Brain microvascular endothelial cell (primary cell): ENCODE measurements around the gene PARD3.

Experiments used
- DNase-seq: peaks from one replicate; pipeline ENCODE4 v3.0.0-alpha.2; 2020
- H3K27ac ChIP-seq: fragments of 250-450 bp; sonication (Bioruptor Pico); 2 replicates; pipeline ENCODE4 v1.5.1; 2020; ENCODE audit warnings: mild to moderate bottlenecking, moderate library complexity
- H3K27me3 ChIP-seq: fragments of 250-450 bp; sonication (Bioruptor Pico); replicated peaks from 2 replicates; pipeline ENCODE4 v1.5.1; 2020; ENCODE audit warnings: mild to moderate bottlenecking
- H3K36me3 ChIP-seq: fragments of 250-450 bp; sonication (Bioruptor Pico); replicated peaks from 2 replicates; pipeline ENCODE4 v1.5.1; 2020; ENCODE audit warnings: mild to moderate bottlenecking
- H3K4me3 ChIP-seq: 2 replicates; pipeline ENCODE4 v1.5.1; 2011; ENCODE audit warnings: low read depth, mild to moderate bottlenecking, control low read depth, low read length, moderate library complexity
- in situ Hi-C: cut with HindIII; loops from 2 replicates; pipeline ENCODE4 v1.10.0; 2017; ENCODE audit warnings: low sequenced_read_pairs, low pct_ligation_motif_present
- TF ChIP-seq, protein P1 (sequence below): IDR thresholded peaks from 2 replicates; pipeline ENCODE4 v1.5.1; 2011; ENCODE audit warnings: low read depth, mild to moderate bottlenecking, moderate library complexity, low read length, control low read depth, inconsistent platforms; ENCODE audit errors: missing control alignments

PARD3 gene

DNA sequence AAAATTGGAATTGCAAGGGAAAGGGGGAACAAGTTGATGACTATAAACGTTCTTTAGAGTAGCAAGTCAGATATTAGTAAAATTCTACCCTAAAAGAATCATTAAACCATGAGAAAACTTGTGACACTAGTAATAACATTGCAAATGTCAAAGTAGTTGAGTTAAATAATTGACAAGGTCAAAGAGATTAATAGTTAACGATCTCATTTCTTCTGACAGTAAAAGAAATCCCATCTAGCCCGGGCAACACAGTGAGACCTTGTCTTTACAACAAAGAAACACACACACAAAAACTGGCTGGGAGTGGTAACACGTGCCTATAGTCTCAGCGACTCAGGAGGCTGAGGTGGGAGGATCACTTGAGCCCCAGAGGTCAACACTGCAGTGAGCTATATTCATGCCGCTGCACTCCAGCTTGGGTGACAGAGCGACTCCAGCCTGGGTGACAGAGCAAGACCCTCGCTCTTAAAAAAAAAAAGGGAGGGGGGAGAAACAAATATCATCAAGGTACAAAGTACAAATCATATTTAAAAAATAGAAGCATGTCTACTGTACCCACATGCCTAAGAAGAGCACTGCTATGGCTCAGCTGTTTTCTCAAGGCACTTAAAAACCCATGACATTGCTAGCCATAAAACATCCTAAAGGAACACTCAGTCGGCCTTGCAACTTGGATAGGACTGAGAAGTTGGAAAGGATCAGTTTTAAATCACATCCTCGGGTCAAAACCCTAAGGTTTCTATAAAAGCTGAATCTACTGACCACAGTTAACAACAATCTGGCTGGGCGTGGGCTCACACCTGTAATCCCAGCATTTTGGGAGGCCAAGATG is 401.1 kb downstream of the PARD3 start:
- DNase-seq, result no peak
- Histone ChIP-seq H3K36me3 (no peaks in the 10 kb centered on the region), H3K27ac (no peak overlapping the region), H3K4me3 (no peak overlapping the region), H3K27me3 (no peaks in the 10 kb centered on the region)
- in situ Hi-C loops, result no loop called here
- TF ChIP-seq, protein P1, sequence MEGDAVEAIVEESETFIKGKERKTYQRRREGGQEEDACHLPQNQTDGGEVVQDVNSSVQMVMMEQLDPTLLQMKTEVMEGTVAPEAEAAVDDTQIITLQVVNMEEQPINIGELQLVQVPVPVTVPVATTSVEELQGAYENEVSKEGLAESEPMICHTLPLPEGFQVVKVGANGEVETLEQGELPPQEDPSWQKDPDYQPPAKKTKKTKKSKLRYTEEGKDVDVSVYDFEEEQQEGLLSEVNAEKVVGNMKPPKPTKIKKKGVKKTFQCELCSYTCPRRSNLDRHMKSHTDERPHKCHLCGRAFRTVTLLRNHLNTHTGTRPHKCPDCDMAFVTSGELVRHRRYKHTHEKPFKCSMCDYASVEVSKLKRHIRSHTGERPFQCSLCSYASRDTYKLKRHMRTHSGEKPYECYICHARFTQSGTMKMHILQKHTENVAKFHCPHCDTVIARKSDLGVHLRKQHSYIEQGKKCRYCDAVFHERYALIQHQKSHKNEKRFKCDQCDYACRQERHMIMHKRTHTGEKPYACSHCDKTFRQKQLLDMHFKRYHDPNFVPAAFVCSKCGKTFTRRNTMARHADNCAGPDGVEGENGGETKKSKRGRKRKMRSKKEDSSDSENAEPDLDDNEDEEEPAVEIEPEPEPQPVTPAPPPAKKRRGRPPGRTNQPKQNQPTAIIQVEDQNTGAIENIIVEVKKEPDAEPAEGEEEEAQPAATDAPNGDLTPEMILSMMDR, result no peak

DNA sequence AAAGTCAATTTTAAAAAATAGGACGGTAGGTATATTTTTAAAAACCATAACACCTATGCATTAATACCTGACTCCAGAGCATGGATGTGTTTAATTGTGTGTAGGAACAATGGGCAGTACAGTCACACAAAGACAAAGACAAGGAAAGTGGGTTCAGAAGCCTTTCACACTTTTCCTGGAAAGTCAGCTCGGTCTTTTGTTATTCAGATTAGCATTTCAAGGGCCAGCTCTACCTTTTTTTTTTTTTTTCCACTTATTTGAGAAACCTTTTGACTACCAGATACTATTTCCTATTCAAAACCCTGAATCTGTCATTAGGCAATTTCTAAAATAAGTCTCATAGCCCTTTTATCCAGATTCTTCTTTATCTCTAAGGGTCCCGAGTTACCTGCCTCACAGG is 401.9 kb downstream of the PARD3 start:
- H3K36me3 ChIP-seq, result no peaks in the 10 kb centered on the region
- in situ Hi-C loops, result no loop called here
- H3K4me3 ChIP-seq, result no peak overlapping the region
- TF ChIP-seq, protein P1, result no peak
- no peak for DNase-seq
- no peaks in the 10 kb centered on the region for H3K27me3 ChIP-seq
- H3K27ac ChIP-seq, result no peak overlapping the region

DNA sequence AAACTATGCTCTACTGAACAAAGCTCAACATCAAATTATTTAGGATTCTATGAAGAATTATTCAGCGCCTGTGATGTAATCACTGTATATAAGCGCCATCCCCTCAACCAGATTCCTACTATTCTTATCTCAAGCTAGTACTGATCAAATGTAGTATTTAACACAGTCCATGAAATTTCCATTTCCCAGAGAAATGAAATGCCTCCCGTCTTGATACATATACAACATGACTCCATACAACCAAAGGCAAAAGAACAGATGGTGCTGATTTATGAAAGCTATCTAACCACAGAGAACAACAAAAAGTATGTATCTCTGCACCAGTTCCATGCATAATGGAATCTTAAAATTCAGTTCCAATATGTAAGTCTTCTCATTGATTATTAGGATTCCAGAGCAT is 406.1 kb downstream of the PARD3 start:
- TF ChIP-seq, protein P1, result no peak
- Histone ChIP-seq H3K36me3 (no peaks in the 10 kb centered on the region), H3K27me3 (no peaks in the 10 kb centered on the region), H3K4me3 (no peak overlapping the region), H3K27ac (no peak overlapping the region)
- no peak for DNase-seq
- in situ Hi-C loops, result no loop called here

DNA sequence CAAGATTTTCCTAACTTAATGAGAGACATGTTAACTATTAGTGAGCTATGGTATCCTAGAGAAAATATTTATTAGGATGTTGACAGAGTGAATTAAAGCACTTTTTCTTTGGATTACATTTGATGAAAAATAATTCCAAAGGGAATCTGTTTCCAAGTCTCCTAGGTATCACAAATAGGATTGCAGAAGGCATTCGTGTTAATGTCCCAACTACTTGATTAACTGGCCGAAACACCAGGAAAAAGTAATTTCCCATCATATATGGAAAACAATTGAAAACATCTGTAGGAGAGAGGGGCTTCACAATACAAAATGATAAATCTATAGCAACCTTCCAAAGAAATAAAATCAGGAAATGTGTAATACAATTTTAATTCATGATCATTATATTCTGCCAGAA is 406.7 kb downstream of the PARD3 start:
- H3K27me3 ChIP-seq, result no peaks in the 10 kb centered on the region
- no peak overlapping the region for H3K27ac ChIP-seq
- TF ChIP-seq, protein P1, result no peak
- H3K4me3 ChIP-seq, result no peak overlapping the region
- no peak for DNase-seq
- H3K36me3 ChIP-seq, result no peaks in the 10 kb centered on the region
- in situ Hi-C loops, result no loop called here

DNA sequence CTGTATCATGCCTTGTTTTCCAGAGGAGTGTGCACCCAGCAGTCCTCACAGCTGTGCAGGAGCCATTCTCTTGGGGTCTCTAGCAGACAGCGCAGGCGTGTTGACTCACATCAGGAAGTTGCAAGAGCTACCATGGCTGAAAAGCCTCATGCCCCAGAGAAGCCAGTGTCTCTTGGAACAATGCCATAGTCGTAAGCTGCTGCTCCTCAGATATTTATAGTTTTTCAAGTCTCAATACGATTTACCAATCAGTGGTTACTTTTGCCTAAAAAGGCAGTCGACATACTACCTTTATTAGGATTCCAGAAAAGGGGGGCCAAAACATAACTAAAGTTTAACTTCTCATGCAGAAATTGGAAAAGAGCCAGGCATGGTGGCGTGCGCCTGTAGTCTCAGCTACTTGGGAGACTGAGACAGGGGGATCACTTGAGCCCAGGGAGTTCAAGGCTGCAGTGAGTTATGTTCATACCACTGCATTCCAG is 407.7 kb downstream of the PARD3 start:
- in situ Hi-C loops, result no loop called here
- Histone ChIP-seq H3K27ac (peak overlapping the region; percentile 6), H3K36me3 (no peaks in the 10 kb centered on the region), H3K4me3 (no peak overlapping the region), H3K27me3 (no peaks in the 10 kb centered on the region)
- TF ChIP-seq, protein P1, result no peak
- DNase-seq, result peak; percentile 73
